ENCODE data around the gene ST3GAL5.

DNA sequence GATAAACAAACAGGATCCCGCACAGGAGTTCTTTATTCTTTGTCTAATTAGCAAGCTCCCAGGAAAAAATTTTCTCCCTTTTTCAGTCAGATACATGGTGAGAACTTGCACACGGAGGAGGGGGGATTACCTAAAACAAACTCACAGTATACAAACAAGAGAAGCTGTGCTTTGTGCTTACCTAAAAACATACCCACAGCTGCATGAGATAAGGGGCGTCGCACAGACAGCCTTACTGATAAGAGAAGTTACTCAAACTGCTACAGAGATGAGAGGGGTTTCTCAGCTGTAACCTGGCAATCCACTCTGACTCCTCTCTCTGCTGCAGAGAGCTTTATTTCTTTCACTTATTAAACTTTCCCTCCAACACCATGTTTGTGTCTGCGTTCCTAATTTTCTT lies 32.9 kb upstream of the ST3GAL5 start:
- TF ChIP-seq, protein P1, sequence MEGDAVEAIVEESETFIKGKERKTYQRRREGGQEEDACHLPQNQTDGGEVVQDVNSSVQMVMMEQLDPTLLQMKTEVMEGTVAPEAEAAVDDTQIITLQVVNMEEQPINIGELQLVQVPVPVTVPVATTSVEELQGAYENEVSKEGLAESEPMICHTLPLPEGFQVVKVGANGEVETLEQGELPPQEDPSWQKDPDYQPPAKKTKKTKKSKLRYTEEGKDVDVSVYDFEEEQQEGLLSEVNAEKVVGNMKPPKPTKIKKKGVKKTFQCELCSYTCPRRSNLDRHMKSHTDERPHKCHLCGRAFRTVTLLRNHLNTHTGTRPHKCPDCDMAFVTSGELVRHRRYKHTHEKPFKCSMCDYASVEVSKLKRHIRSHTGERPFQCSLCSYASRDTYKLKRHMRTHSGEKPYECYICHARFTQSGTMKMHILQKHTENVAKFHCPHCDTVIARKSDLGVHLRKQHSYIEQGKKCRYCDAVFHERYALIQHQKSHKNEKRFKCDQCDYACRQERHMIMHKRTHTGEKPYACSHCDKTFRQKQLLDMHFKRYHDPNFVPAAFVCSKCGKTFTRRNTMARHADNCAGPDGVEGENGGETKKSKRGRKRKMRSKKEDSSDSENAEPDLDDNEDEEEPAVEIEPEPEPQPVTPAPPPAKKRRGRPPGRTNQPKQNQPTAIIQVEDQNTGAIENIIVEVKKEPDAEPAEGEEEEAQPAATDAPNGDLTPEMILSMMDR (IDR thresholded peaks at IDR 0.05; ENCODE audit: insufficient read depth, low read length), result no peak
- TF ChIP-seq GABPA (IDR thresholded peaks at IDR 0.05; ENCODE audit: low read depth) (no peak), POLR2AphosphoS5 (IDR thresholded peaks at IDR 0.05; ENCODE audit: low read depth) (no peak)
- TF ChIP-seq, protein P2, sequence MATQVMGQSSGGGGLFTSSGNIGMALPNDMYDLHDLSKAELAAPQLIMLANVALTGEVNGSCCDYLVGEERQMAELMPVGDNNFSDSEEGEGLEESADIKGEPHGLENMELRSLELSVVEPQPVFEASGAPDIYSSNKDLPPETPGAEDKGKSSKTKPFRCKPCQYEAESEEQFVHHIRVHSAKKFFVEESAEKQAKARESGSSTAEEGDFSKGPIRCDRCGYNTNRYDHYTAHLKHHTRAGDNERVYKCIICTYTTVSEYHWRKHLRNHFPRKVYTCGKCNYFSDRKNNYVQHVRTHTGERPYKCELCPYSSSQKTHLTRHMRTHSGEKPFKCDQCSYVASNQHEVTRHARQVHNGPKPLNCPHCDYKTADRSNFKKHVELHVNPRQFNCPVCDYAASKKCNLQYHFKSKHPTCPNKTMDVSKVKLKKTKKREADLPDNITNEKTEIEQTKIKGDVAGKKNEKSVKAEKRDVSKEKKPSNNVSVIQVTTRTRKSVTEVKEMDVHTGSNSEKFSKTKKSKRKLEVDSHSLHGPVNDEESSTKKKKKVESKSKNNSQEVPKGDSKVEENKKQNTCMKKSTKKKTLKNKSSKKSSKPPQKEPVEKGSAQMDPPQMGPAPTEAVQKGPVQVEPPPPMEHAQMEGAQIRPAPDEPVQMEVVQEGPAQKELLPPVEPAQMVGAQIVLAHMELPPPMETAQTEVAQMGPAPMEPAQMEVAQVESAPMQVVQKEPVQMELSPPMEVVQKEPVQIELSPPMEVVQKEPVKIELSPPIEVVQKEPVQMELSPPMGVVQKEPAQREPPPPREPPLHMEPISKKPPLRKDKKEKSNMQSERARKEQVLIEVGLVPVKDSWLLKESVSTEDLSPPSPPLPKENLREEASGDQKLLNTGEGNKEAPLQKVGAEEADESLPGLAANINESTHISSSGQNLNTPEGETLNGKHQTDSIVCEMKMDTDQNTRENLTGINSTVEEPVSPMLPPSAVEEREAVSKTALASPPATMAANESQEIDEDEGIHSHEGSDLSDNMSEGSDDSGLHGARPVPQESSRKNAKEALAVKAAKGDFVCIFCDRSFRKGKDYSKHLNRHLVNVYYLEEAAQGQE (IDR thresholded peaks at IDR 0.05; ENCODE audit: insufficient replicate concordance, low read depth), result no peak

Data from HL-60 (cell line).